Measurements from ENCODE around the gene C1orf74.

C1orf74 gene

DNA sequence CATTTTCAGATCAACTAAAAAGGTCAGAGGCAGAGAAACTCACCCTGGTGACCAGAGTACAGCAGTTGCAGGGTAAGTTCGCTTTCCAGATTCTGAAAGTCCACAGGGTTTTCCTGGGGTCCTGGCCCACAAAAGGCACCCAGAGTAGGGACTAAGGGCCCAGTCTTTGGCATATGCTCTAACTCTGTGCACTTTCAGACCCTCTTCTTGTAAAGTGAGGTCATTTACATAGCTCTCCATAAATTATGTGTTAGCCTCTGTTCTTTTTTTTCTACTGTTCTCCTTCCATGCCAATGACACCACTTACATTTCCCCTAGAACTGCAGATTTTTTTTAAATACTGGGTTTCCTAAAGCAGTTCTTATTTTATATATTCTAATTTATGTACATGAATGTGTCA, 6.3 kb downstream of the C1orf74 start:
- H3K9me3 ChIP-seq (ENCODE audit: control insufficient read depth, low read length), result no peaks in the 10 kb centered on the region
- H3K36me3 ChIP-seq (ENCODE audit: control insufficient read depth in 1 of 2, insufficient read depth in 2 of 2, low read depth in 1 of 2, low read length in 2 of 2), result peaks cover 0 to 8% of the 10 kb centered on the region in 2 experiments
- H3K4me3 ChIP-seq (ENCODE audit: insufficient read depth in 1 of 2, low read depth in 1 of 2, low read length in 2 of 2), result no peak overlapping the region
- H2AK5ac ChIP-seq (ENCODE audit: low read length, severe bottlenecking), result no peak overlapping the region
- no peak overlapping the region for H2BK12ac ChIP-seq (ENCODE audit: low read length in 2 of 2)
- peaks cover 19% of the 10 kb centered on the region for H3K79me1 ChIP-seq (replicated peaks; ENCODE audit: low read length, poor library complexity, severe bottlenecking)
- no peak overlapping the region for H3K27ac ChIP-seq (ENCODE audit: low read length, poor library complexity, severe bottlenecking)
- H2BK5ac ChIP-seq (ENCODE audit: low read depth, low read length, poor library complexity, severe bottlenecking), result no peak overlapping the region
- no peak overlapping the region for H4K8ac ChIP-seq (ENCODE audit: low read length)
- no peak for DNase-seq
- no peak overlapping the region for H3K18ac ChIP-seq (ENCODE audit: low read depth in 1 of 2, low read length in 2 of 2)
- no peak overlapping the region for H3K4ac ChIP-seq (ENCODE audit: low read depth in 1 of 2, low read length in 2 of 2)
- 100% methylated on average over 1 of the region's 1 CpG for WGBS
- no peak overlapping the region for H2BK15ac ChIP-seq (ENCODE audit: low read depth, poor library complexity, severe bottlenecking)
- no peaks in the 10 kb centered on the region for H3K27me3 ChIP-seq (ENCODE audit: control insufficient read depth in 1 of 2, insufficient read depth in 1 of 2, low read length in 2 of 2)
- H3K4me2 ChIP-seq (ENCODE audit: low read length, poor library complexity, severe bottlenecking), result no peak overlapping the region
- no peak overlapping the region for H2AFZ ChIP-seq (ENCODE audit: low read depth, low read length)
- no peak overlapping the region for H3K9ac ChIP-seq (ENCODE audit: low read length)
- no peak overlapping the region for H4K91ac ChIP-seq (ENCODE audit: low read length)
- H2BK120ac ChIP-seq (ENCODE audit: low read depth, low read length), result no peak overlapping the region
- H3K23ac ChIP-seq (ENCODE audit: low read length in 2 of 2), result no peak overlapping the region
- no peak overlapping the region for H3K14ac ChIP-seq (ENCODE audit: low read length in 2 of 2)
- peaks cover 4% of the 10 kb centered on the region for H3K4me1 ChIP-seq (ENCODE audit: control insufficient read depth, insufficient read depth, low read depth, low read length)

DNA sequence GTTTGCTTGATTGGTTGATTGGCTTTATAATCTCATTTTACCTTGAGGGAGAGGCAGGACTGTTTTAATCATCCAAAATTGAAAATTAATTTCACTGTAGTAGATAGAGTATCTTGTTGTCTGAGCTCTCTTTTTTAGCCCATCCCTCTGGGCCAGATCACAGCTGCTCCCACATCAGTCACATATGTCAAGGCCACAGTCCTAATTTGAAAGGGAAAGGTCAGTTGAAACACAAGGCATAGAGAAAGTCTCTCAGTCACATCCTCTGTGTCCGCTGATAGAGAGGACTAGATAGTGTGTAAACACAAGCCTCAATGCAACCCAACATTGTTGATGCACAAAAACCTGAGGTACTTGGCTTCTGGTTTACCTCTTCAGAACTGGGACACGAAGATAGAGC, 6.8 kb downstream of the C1orf74 start:
- no peak overlapping the region for H3K4ac ChIP-seq (ENCODE audit: low read depth in 1 of 2, low read length in 2 of 2)
- H2BK15ac ChIP-seq (ENCODE audit: low read depth, poor library complexity, severe bottlenecking), result no peak overlapping the region
- H3K4me2 ChIP-seq (ENCODE audit: low read length, poor library complexity, severe bottlenecking), result no peak overlapping the region
- no peak overlapping the region for H3K14ac ChIP-seq (ENCODE audit: low read length in 2 of 2)
- H3K27ac ChIP-seq (ENCODE audit: low read length, poor library complexity, severe bottlenecking), result no peak overlapping the region
- H3K36me3 ChIP-seq (ENCODE audit: control insufficient read depth in 1 of 2, insufficient read depth in 2 of 2, low read depth in 1 of 2, low read length in 2 of 2), result peaks cover 0 to 3% of the 10 kb centered on the region in 2 experiments
- no peak overlapping the region for H2BK12ac ChIP-seq (ENCODE audit: low read length in 2 of 2)
- no peak overlapping the region for H4K8ac ChIP-seq (ENCODE audit: low read length)
- no peak overlapping the region for H3K4me3 ChIP-seq (ENCODE audit: insufficient read depth in 1 of 2, low read depth in 1 of 2, low read length in 2 of 2)
- H3K23ac ChIP-seq (ENCODE audit: low read length in 2 of 2), result no peak overlapping the region
- H2BK5ac ChIP-seq (ENCODE audit: low read depth, low read length, poor library complexity, severe bottlenecking), result no peak overlapping the region
- H3K79me1 ChIP-seq (replicated peaks; ENCODE audit: low read length, poor library complexity, severe bottlenecking), result peaks cover 14% of the 10 kb centered on the region
- H3K18ac ChIP-seq (ENCODE audit: low read depth in 1 of 2, low read length in 2 of 2), result no peak overlapping the region
- no peak overlapping the region for H2AK5ac ChIP-seq (ENCODE audit: low read length, severe bottlenecking)
- H3K27me3 ChIP-seq (ENCODE audit: control insufficient read depth in 1 of 2, insufficient read depth in 1 of 2, low read length in 2 of 2), result no peaks in the 10 kb centered on the region
- H2BK120ac ChIP-seq (ENCODE audit: low read depth, low read length), result no peak overlapping the region
- no peak overlapping the region for H3K9ac ChIP-seq (ENCODE audit: low read length)
- WGBS, result 96% methylated on average over 1 of the region's 2 CpGs
- H3K9me3 ChIP-seq (ENCODE audit: control insufficient read depth, low read length), result no peaks in the 10 kb centered on the region
- H4K91ac ChIP-seq (ENCODE audit: low read length), result no peak overlapping the region
- peaks cover 4% of the 10 kb centered on the region for H3K4me1 ChIP-seq (ENCODE audit: control insufficient read depth, insufficient read depth, low read depth, low read length)
- H2AFZ ChIP-seq (ENCODE audit: low read depth, low read length), result no peak overlapping the region
- DNase-seq, result no peak

DNA sequence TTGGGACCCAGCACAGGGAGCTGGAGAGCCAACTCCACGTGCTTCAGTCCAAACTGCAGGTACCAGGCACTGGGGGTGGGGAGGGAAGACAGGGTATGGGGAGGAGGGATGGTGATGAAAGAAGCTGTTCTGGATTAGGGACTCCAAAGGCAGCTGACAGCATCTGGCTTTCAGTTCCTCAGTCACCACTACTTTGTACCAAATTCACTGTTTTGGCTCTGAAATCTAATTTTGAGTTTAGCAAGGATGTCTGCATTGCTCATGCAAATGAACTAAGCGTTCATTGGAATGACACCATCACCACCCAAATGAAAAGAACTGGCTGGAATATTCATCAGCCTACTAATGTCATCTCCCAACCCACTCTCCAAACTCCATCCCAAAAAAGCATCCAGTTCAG, 8.7 kb downstream of the C1orf74 start:
- WGBS, result 44% methylated on average over 2 of the region's 2 CpGs
- no peak overlapping the region for H3K4me3 ChIP-seq (ENCODE audit: insufficient read depth in 1 of 2, low read depth in 1 of 2, low read length in 2 of 2)
- H3K9me3 ChIP-seq (ENCODE audit: control insufficient read depth, low read length), result no peaks in the 10 kb centered on the region
- no peak overlapping the region for H3K9ac ChIP-seq (ENCODE audit: low read length)
- DNase-seq, result no peak
- no peak overlapping the region for H4K8ac ChIP-seq (ENCODE audit: low read length)
- no peaks in the 10 kb centered on the region for H3K27me3 ChIP-seq (ENCODE audit: control insufficient read depth in 1 of 2, insufficient read depth in 1 of 2, low read length in 2 of 2)
- no peak overlapping the region for H2BK12ac ChIP-seq (ENCODE audit: low read length in 2 of 2)
- H3K4me2 ChIP-seq (ENCODE audit: low read length, poor library complexity, severe bottlenecking), result no peak overlapping the region
- H3K14ac ChIP-seq (ENCODE audit: low read length in 2 of 2), result no peak overlapping the region
- no peak overlapping the region for H3K27ac ChIP-seq (ENCODE audit: low read length, poor library complexity, severe bottlenecking)
- H3K79me1 ChIP-seq (replicated peaks; ENCODE audit: low read length, poor library complexity, severe bottlenecking), result peaks cover 2% of the 10 kb centered on the region
- H2AFZ ChIP-seq (ENCODE audit: low read depth, low read length), result no peak overlapping the region
- no peak overlapping the region for H4K91ac ChIP-seq (ENCODE audit: low read length)
- no peak overlapping the region for H2AK5ac ChIP-seq (ENCODE audit: low read length, severe bottlenecking)
- H2BK15ac ChIP-seq (ENCODE audit: low read depth, poor library complexity, severe bottlenecking), result no peak overlapping the region
- H2BK5ac ChIP-seq (ENCODE audit: low read depth, low read length, poor library complexity, severe bottlenecking), result no peak overlapping the region
- peaks cover 0 to 6% of the 10 kb centered on the region in 2 experiments for H3K36me3 ChIP-seq (ENCODE audit: control insufficient read depth in 1 of 2, insufficient read depth in 2 of 2, low read depth in 1 of 2, low read length in 2 of 2)
- H3K4ac ChIP-seq (ENCODE audit: low read depth in 1 of 2, low read length in 2 of 2), result no peak overlapping the region
- H3K18ac ChIP-seq (ENCODE audit: low read depth in 1 of 2, low read length in 2 of 2), result no peak overlapping the region
- peaks cover 7% of the 10 kb centered on the region for H3K4me1 ChIP-seq (ENCODE audit: control insufficient read depth, insufficient read depth, low read depth, low read length)
- H3K23ac ChIP-seq (ENCODE audit: low read length in 2 of 2), result no peak overlapping the region
- H2BK120ac ChIP-seq (ENCODE audit: low read depth, low read length), result no peak overlapping the region

DNA sequence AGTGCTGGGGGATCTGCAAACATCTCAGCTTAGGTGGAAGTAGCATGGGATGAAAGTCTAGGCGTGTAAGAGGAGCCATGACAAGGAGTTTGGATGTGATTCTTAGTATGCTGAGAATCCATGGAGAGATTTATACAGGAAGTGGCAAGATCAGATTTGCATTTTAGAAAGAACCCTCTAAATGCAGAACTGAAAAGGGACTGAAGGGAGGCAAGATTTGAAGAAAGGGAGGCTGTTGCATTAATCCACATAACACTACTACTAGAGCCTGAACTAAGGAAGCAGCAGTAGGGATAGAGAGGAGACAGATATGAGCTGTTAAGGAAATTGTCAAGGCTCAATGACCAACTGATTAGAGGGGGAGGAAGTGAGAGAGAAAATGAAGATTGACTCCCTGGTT, 9.8 kb downstream of the C1orf74 start:
- no peak for DNase-seq
- 91% methylated on average over 1 of the region's 1 CpG for WGBS
- no peak overlapping the region for H2AK5ac ChIP-seq (ENCODE audit: low read length, severe bottlenecking)
- H3K36me3 ChIP-seq (ENCODE audit: control insufficient read depth in 1 of 2, insufficient read depth in 2 of 2, low read depth in 1 of 2, low read length in 2 of 2), result peaks cover 0 to 6% of the 10 kb centered on the region in 2 experiments
- no peak overlapping the region for H3K27ac ChIP-seq (ENCODE audit: low read length, poor library complexity, severe bottlenecking)
- no peak overlapping the region for H4K91ac ChIP-seq (ENCODE audit: low read length)
- no peak overlapping the region for H3K14ac ChIP-seq (ENCODE audit: low read length in 2 of 2)
- H2BK15ac ChIP-seq (ENCODE audit: low read depth, poor library complexity, severe bottlenecking), result no peak overlapping the region
- no peak overlapping the region for H4K8ac ChIP-seq (ENCODE audit: low read length)
- no peak overlapping the region for H3K4ac ChIP-seq (ENCODE audit: low read depth in 1 of 2, low read length in 2 of 2)
- H3K79me1 ChIP-seq (replicated peaks; ENCODE audit: low read length, poor library complexity, severe bottlenecking), result no peaks in the 10 kb centered on the region
- H3K4me1 ChIP-seq (ENCODE audit: control insufficient read depth, insufficient read depth, low read depth, low read length), result peaks cover 7% of the 10 kb centered on the region
- H3K4me2 ChIP-seq (ENCODE audit: low read length, poor library complexity, severe bottlenecking), result no peak overlapping the region
- H3K23ac ChIP-seq (ENCODE audit: low read length in 2 of 2), result no peak overlapping the region
- no peak overlapping the region for H3K18ac ChIP-seq (ENCODE audit: low read depth in 1 of 2, low read length in 2 of 2)
- no peak overlapping the region for H2BK12ac ChIP-seq (ENCODE audit: low read length in 2 of 2)
- H2BK5ac ChIP-seq (ENCODE audit: low read depth, low read length, poor library complexity, severe bottlenecking), result no peak overlapping the region
- no peak overlapping the region for H3K4me3 ChIP-seq (ENCODE audit: insufficient read depth in 1 of 2, low read depth in 1 of 2, low read length in 2 of 2)
- no peak overlapping the region for H3K9ac ChIP-seq (ENCODE audit: low read length)
- H2BK120ac ChIP-seq (ENCODE audit: low read depth, low read length), result no peak overlapping the region
- H2AFZ ChIP-seq (ENCODE audit: low read depth, low read length), result no peak overlapping the region
- no peaks in the 10 kb centered on the region for H3K9me3 ChIP-seq (ENCODE audit: control insufficient read depth, low read length)
- H3K27me3 ChIP-seq (ENCODE audit: control insufficient read depth in 1 of 2, insufficient read depth in 1 of 2, low read length in 2 of 2), result no peaks in the 10 kb centered on the region
